PC-3 (cell line): ENCODE measurements around the gene PLXND1. TPM values are rescaled to one million over a fixed set of nuclear protein-coding genes. Genes with fewer than 3 reads are reported as not detected.

ENCODE experiments used
- ATAC-seq: fragments of 200-7000 bp; cut with Tn5 transposase; 2 replicates; pipeline ENCODE4 v1.9.1; 2020; ENCODE audit warnings: mild to moderate bottlenecking, moderate library complexity
- BruUV-seq: library from RNA; stranded (reverse); fragments of 400-500 nt; replicated peaks from 2 replicates; lab custom pipeline; 2021; lab: Mats Ljungman, UMichigan
- CTCF ChIA-PET: fragments of 300-600 bp; sonication (Branson Sonifier 250); formaldehyde crosslinking; loops from one replicate; lab custom pipeline; 2022; ENCODE audit warnings: antibody characterized with exemption; lab: Charles Lee
- POLR2A ChIA-PET: fragments of 300-600 bp; sonication (Branson Sonifier 250); formaldehyde crosslinking; loops from one replicate; lab custom pipeline; 2022; ENCODE audit warnings: antibody characterized with exemption; ENCODE audit not compliant: unreplicated experiment; lab: Charles Lee
- DNase-seq: peaks from one replicate; pipeline ENCODE4 v3.0.0-alpha.2; 2015
- H2AFZ ChIP-seq: fragments of 300-600 bp; sonication (generic); 2 replicates; pipeline ENCODE4 v1.6.0; 2016; ENCODE audit warnings: antibody characterized with exemption, low read length
- H3F3A ChIP-seq: fragments of 300-600 bp; sonication (generic); one replicate; pipeline ENCODE4 v1.6.0; 2017; ENCODE audit warnings: antibody characterized with exemption, low read length, control low read depth, mild to moderate bottlenecking; ENCODE audit not compliant: unreplicated experiment
- H3K27ac ChIP-seq: fragments of 300-600 bp; sonication (generic); 2 replicates; pipeline ENCODE4 v1.5.1; 2016; ENCODE audit warnings: mild to moderate bottlenecking, low read length
- H3K27me3 ChIP-seq: fragments of 300-600 bp; sonication (generic); 2 replicates; pipeline ENCODE4 v1.6.1; 2016; ENCODE audit warnings: low read length, mixed read lengths
- H3K36me3 ChIP-seq: fragments of 300-600 bp; sonication (generic); 2 replicates; pipeline ENCODE4 v1.6.1; 2016; ENCODE audit warnings: low read depth, mixed run types, low read length, mixed read lengths
- H3K4me1 ChIP-seq: fragments of 300-600 bp; sonication (generic); 2 replicates; pipeline ENCODE4 v1.5.1; 2016; ENCODE audit warnings: low read length; ENCODE audit not compliant: insufficient read depth
- H3K4me2 ChIP-seq: fragments of 300-600 bp; sonication (generic); 2 replicates; pipeline ENCODE4 v1.6.0; 2016; ENCODE audit warnings: low read length
- H3K4me3 ChIP-seq: fragments of 300-600 bp; sonication (generic); 2 replicates; pipeline ENCODE4 v1.5.1; 2016; ENCODE audit warnings: mild to moderate bottlenecking, low read length, mixed read lengths
- H3K79me2 ChIP-seq: fragments of 300-600 bp; sonication (generic); 2 replicates; pipeline ENCODE4 v1.6.1; 2017; ENCODE audit warnings: low read length, mixed read lengths
- H3K9ac ChIP-seq: fragments of 300-600 bp; sonication (generic); 2 replicates; pipeline ENCODE4 v1.6.0; 2016; ENCODE audit warnings: mild to moderate bottlenecking, low read length
- H3K9me2 ChIP-seq: fragments of 300-600 bp; sonication (generic); replicated peaks from 2 replicates; pipeline ENCODE4 v1.6.1; 2016; ENCODE audit warnings: mixed run types, low read length, mixed read lengths
- H3K9me3 ChIP-seq: fragments of 300-600 bp; sonication (generic); 2 replicates; pipeline ENCODE4 v1.6.1; 2016; ENCODE audit warnings: low read length, mixed read lengths
- H4K20me1 ChIP-seq: fragments of 300-600 bp; sonication (generic); 2 replicates; pipeline ENCODE4 v1.6.1; 2016; ENCODE audit warnings: low read length, mixed read lengths
- EZH2 ChIP-seq: fragments of 300-600 bp; sonication (generic); IDR thresholded peaks from one replicate; pipeline ENCODE4 v1.6.1; 2017; ENCODE audit warnings: antibody characterized with exemption, mild to moderate bottlenecking, low read length; ENCODE audit not compliant: unreplicated experiment
- EZH2phosphoT487 ChIP-seq: fragments of 300-600 bp; sonication (generic); IDR thresholded peaks from 2 replicates; pipeline ENCODE4 v1.6.1; 2018; ENCODE audit warnings: mild to moderate bottlenecking, antibody characterized with exemption, low read length, borderline replicate concordance
- intact Hi-C: fragments of 100-400 bp; cut with micrococcal nuclease; formaldehyde crosslinking; loops from 2 replicates; pipeline ENCODE4 v1.9.0; 2023
- total RNA-seq: library from RNA; depleted of rRNA; stranded (reverse); fragments of >200 nt; gene quantifications from 2 replicates; pipeline ENCODE4 v1.2.3, GENCODE V29; 2014
- TF ChIP-seq, protein P1 (sequence below): fragments of 300-600 bp; sonication (generic); conservative IDR thresholded peaks from 2 replicates; pipeline ENCODE4 v1.5.1; 2017; ENCODE audit warnings: antibody characterized with exemption, low read depth, mild to moderate bottlenecking, low read length

Gene PLXND1
- total RNA-seq, 1 experiment from 2014 or later, result 19.2 TPM

DNA sequence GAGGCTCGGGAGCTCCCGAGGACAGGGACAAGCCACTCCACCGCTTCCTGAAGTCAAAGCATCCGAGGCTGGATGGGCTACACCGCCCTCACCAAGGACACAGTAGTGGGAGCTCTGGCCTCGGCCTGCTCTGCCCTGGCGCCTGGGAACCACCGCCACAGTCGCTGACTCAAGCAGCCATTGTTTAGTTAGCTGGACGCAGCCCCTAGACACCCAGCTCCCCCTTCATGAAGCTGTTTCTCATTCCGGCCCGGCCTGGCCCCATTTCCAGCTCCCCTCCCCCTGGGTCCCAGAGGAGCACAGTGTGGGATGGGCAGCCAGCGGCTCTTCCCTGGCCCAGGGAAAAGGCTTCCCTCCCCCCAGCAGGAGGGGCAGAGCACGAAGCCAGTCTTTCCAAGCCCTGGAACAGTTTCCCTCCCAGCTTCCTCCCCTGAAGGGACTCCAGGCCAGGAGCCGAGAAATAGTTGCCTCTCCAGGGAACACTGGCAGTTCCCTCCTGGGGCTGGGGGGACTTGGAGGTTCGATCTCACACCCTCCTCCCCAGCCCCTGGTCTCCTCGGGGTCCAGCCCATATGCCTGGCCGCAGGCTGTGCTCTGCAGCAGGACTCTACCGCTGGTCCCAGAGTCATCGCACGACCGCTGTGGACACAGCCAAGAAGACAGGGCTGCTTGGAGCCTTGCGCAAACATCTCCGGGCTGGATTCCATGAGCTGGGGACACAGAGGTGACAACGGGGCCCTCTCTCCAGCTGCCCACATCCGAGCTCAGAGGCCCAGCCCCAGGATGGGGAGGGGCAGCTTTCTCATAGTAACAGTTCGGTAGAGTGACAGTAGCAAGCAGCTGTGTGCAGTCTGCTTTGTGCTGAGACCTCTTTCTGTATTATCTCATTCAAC, 10.0 kb downstream of the PLXND1 start:
- no peaks in the 10 kb centered on the region for H3K79me2 ChIP-seq

DNA sequence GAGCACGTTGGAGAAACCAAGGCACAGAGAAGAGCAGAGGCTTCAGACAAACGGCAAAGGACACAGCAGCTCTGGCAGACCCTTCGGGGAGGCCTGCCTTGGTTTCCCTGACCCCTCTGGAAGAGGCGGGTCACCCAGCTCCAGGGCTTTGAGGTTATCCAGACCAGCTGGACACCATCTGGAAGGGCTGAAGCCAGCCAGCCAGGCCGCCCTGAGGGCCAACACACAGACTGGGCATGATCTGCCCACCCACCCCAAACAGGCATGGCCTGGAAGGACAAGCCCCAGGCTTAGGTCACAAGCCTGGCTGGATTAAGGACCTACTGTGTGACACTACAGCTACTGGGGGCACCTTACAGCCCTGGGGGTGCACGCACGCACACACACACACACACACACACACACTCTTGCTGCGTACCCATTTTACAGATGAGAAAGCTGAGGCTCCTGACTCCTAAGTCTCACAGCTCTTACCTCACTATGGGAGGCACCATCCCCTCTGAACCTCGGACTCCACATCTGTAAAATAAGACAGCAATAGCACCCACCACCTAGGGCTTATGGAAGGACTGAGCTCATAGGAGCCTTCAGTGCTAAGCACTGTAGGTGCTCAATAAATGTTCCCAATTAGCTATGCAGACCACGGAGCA, 10.8 kb downstream of the PLXND1 start:
- no peaks in the 10 kb centered on the region for H3K27me3 ChIP-seq
- intact Hi-C loops, result no loop called here
- ATAC-seq (no peak), DNase-seq (no peak)
- no peaks in the 10 kb centered on the region for H3K9me2 ChIP-seq
- ChIA-PET POLR2A (no interaction called here), CTCF (no interaction called here)
- H3K9ac ChIP-seq, result no peak overlapping the region
- no peaks in the 10 kb centered on the region for H3F3A ChIP-seq
- no peak overlapping the region for H2AFZ ChIP-seq
- no peak overlapping the region for H3K4me2 ChIP-seq
- no peak overlapping the region for H3K27ac ChIP-seq
- no peaks in the 10 kb centered on the region for H3K36me3 ChIP-seq
- no peaks in the 10 kb centered on the region for H4K20me1 ChIP-seq
- TF ChIP-seq, protein P1, sequence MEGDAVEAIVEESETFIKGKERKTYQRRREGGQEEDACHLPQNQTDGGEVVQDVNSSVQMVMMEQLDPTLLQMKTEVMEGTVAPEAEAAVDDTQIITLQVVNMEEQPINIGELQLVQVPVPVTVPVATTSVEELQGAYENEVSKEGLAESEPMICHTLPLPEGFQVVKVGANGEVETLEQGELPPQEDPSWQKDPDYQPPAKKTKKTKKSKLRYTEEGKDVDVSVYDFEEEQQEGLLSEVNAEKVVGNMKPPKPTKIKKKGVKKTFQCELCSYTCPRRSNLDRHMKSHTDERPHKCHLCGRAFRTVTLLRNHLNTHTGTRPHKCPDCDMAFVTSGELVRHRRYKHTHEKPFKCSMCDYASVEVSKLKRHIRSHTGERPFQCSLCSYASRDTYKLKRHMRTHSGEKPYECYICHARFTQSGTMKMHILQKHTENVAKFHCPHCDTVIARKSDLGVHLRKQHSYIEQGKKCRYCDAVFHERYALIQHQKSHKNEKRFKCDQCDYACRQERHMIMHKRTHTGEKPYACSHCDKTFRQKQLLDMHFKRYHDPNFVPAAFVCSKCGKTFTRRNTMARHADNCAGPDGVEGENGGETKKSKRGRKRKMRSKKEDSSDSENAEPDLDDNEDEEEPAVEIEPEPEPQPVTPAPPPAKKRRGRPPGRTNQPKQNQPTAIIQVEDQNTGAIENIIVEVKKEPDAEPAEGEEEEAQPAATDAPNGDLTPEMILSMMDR, result no peak
- TF ChIP-seq EZH2phosphoT487, result no peak
- TF ChIP-seq EZH2, result no peak
- no TSS peak for BruUV-seq
- H3K9me3 ChIP-seq, result no peaks in the 10 kb centered on the region
- no peaks in the 10 kb centered on the region for H3K79me2 ChIP-seq
- no peak overlapping the region for H3K4me3 ChIP-seq
- no peaks in the 10 kb centered on the region for H3K4me1 ChIP-seq

More for the DNA sequence above, 10.0 kb downstream of the PLXND1 start:
- no TSS peak for BruUV-seq
- no peaks in the 10 kb centered on the region for H3K27me3 ChIP-seq
- no peaks in the 10 kb centered on the region for H3K9me3 ChIP-seq
- TF ChIP-seq EZH2phosphoT487 (no peak), EZH2 (no peak)
- TF ChIP-seq, protein P1, result no peak
- ChIA-PET CTCF (no interaction called here), POLR2A (no interaction called here)
- H2AFZ ChIP-seq, result no peak overlapping the region
- no peaks in the 10 kb centered on the region for H3F3A ChIP-seq
- DNase-seq, result no peak
- no peak for ATAC-seq
- H3K36me3 ChIP-seq, result no peaks in the 10 kb centered on the region
- H4K20me1 ChIP-seq, result no peaks in the 10 kb centered on the region
- no peak overlapping the region for H3K27ac ChIP-seq
- intact Hi-C loops, result no loop called here
- H3K9ac ChIP-seq, result no peak overlapping the region
- no peaks in the 10 kb centered on the region for H3K9me2 ChIP-seq
- no peak overlapping the region for H3K4me3 ChIP-seq
- H3K4me1 ChIP-seq, result no peaks in the 10 kb centered on the region
- H3K4me2 ChIP-seq, result no peak overlapping the region
